Measurements from ENCODE around the gene DST. TPM values are rescaled to one million over a fixed set of nuclear protein-coding genes. Genes with fewer than 3 reads are reported as not detected.
"Not testable (repeated sequence)": the region's sequence is repeated elsewhere in the genome, so short reads cannot be mapped to it uniquely, and the experiment has no call there.

Gene DST
- total RNA-seq, 2 experiments from 2014 or later, result 5.7 to 6.2 TPM

- ChIA-PET CTCF (interaction anchor here (1.6 kb wide), 1 partner anchor 18 kb away, joined by 5 read pairs; no protein-coding TSS in a partner anchor), POLR2A (no interaction called here)
- no peak for DNase-seq
- Mint-ChIP-seq H3K27me3 (peaks cover 4% of the 10 kb centered on the region), H3K4me1 (ENCODE audit: low read depth) (no peaks in the 10 kb centered on the region), H3K36me3 (no peaks in the 10 kb centered on the region), H3K27ac (no peak overlapping the region), H3K4me3 (no peak overlapping the region), H3K9me3 (no peaks in the 10 kb centered on the region)
- intact Hi-C loops (cut with micrococcal nuclease), result no loop called here
Measured at GRCh38 chr6:56575736-56576135, 67.0 kb downstream of the DST start.

- intact Hi-C loops (cut with micrococcal nuclease), result no loop called here
- Mint-ChIP-seq H3K27ac (no peak overlapping the region), H3K36me3 (no peaks in the 10 kb centered on the region), H3K27me3 (peaks cover 4% of the 10 kb centered on the region), H3K4me3 (no peak overlapping the region), H3K9me3 (no peaks in the 10 kb centered on the region), H3K4me1 (ENCODE audit: low read depth) (no peaks in the 10 kb centered on the region)
- POLR2A ChIA-PET, result no interaction called here
- DNase-seq, result no peak
- CTCF ChIA-PET, result interaction anchor here (1.6 kb wide), 1 partner anchor 19 kb away, joined by 5 read pairs; no protein-coding TSS in a partner anchor
Measured at GRCh38 chr6:56574292-56574691, 68.4 kb downstream of the DST start.

- peaks cover 4% of the 10 kb centered on the region for H3K27me3 Mint-ChIP-seq
- POLR2A ChIA-PET, result no interaction called here
- intact Hi-C loops (cut with micrococcal nuclease), result no loop called here
- no peaks in the 10 kb centered on the region for H3K36me3 Mint-ChIP-seq
- no peaks in the 10 kb centered on the region for H3K9me3 Mint-ChIP-seq
- H3K4me3 Mint-ChIP-seq, result no peak overlapping the region
- no peak overlapping the region for H3K27ac Mint-ChIP-seq
- no peak for DNase-seq
- no peaks in the 10 kb centered on the region for H3K4me1 Mint-ChIP-seq (ENCODE audit: low read depth)
- CTCF ChIA-PET, result interaction anchor here (0.6 to 1.4 kb wide), 2 partner anchors 19 to 1858 kb away, joined by 5 read pairs; no protein-coding TSS in a partner anchor
Measured at GRCh38 chr6:56573624-56574023, 69.1 kb downstream of the DST start.

GRCh38 chr6:56572788-56573471 lies 69.8 kb downstream of the DST start:
- H3K27me3 Mint-ChIP-seq, result peaks cover 4% of the 10 kb centered on the region
- no peaks in the 10 kb centered on the region for H3K4me1 Mint-ChIP-seq (ENCODE audit: low read depth)
- DNase-seq, result no peak
- H3K4me3 Mint-ChIP-seq, result no peak overlapping the region
- intact Hi-C loops (cut with micrococcal nuclease), result no loop called here
- H3K36me3 Mint-ChIP-seq, result no peaks in the 10 kb centered on the region
- ChIA-PET POLR2A (no interaction called here), CTCF (interaction anchor here (1.4 kb wide), 1 partner anchor 20 kb away, joined by 5 read pairs; no protein-coding TSS in a partner anchor)
- no peaks in the 10 kb centered on the region for H3K9me3 Mint-ChIP-seq
- no peak overlapping the region for H3K27ac Mint-ChIP-seq

- intact Hi-C loops (cut with micrococcal nuclease), result no loop called here
- H3K36me3 Mint-ChIP-seq, result no peaks in the 10 kb centered on the region
- no peak overlapping the region for H3K4me3 Mint-ChIP-seq
- peaks cover 4% of the 10 kb centered on the region for H3K27me3 Mint-ChIP-seq
- DNase-seq, result no peak
- no peaks in the 10 kb centered on the region for H3K9me3 Mint-ChIP-seq
- ChIA-PET POLR2A (no interaction called here), CTCF (interaction anchor here (0.9 to 3.1 kb wide), 9 partner anchors 8 to 257 kb away, joined by 3 to 16 read pairs (median 4); no protein-coding TSS in a partner anchor)
- H3K4me1 Mint-ChIP-seq (ENCODE audit: low read depth), result no peaks in the 10 kb centered on the region
- no peak overlapping the region for H3K27ac Mint-ChIP-seq
Measured at GRCh38 chr6:56571605-56572004, 71.1 kb downstream of the DST start.

- Mint-ChIP-seq H3K4me1 (ENCODE audit: low read depth) (no peaks in the 10 kb centered on the region), H3K9me3 (no peaks in the 10 kb centered on the region), H3K27me3 (peaks cover 4% of the 10 kb centered on the region), H3K27ac (no peak overlapping the region), H3K4me3 (no peak overlapping the region), H3K36me3 (no peaks in the 10 kb centered on the region)
- ChIA-PET CTCF (interaction anchor here (0.6 to 3.1 kb wide), 19 partner anchors 9 to 416 kb away, joined by 3 to 16 read pairs (median 4); no protein-coding TSS in a partner anchor), POLR2A (no interaction called here)
- intact Hi-C loops (cut with micrococcal nuclease), result loop anchor here (1.0 kb wide), 2 partner anchors 211 to 256 kb away; no protein-coding TSS in a partner anchor
- no peak for DNase-seq
Measured at GRCh38 chr6:56570413-56571359, 72.0 kb downstream of the DST start.

- H3K27me3 Mint-ChIP-seq, result no peaks in the 10 kb centered on the region
- ChIA-PET CTCF (no interaction called here), POLR2A (no interaction called here)
- intact Hi-C loops (cut with micrococcal nuclease), result no loop called here
- H3K4me3 Mint-ChIP-seq, result no peak overlapping the region
- no peaks in the 10 kb centered on the region for H3K9me3 Mint-ChIP-seq
- H3K27ac Mint-ChIP-seq, result no peak overlapping the region
- no peaks in the 10 kb centered on the region for H3K4me1 Mint-ChIP-seq (ENCODE audit: low read depth)
- DNase-seq, result no peak
- no peaks in the 10 kb centered on the region for H3K36me3 Mint-ChIP-seq
Measured at GRCh38 chr6:56567501-56567900, 75.2 kb downstream of the DST start.

- intact Hi-C loops (cut with micrococcal nuclease); H3K9me3 Mint-ChIP-seq; POLR2A ChIA-PET; H3K4me3 Mint-ChIP-seq; DNase-seq; H3K27me3 Mint-ChIP-seq; H3K36me3 Mint-ChIP-seq; H3K27ac Mint-ChIP-seq; H3K4me1 Mint-ChIP-seq (ENCODE audit: low read depth); CTCF ChIA-PET: not testable (repeated sequence)
Measured at GRCh38 chr6:56562730-56563129, 80.0 kb downstream of the DST start.

- no peak overlapping the region for H3K27ac Mint-ChIP-seq
- no peaks in the 10 kb centered on the region for H3K4me1 Mint-ChIP-seq (ENCODE audit: low read depth)
- no peaks in the 10 kb centered on the region for H3K9me3 Mint-ChIP-seq
- intact Hi-C loops (cut with micrococcal nuclease), result no loop called here
- H3K4me3 Mint-ChIP-seq, result no peak overlapping the region
- no peaks in the 10 kb centered on the region for H3K27me3 Mint-ChIP-seq
- no peak for DNase-seq
- POLR2A ChIA-PET, result no interaction called here
- CTCF ChIA-PET, result no interaction called here
- no peaks in the 10 kb centered on the region for H3K36me3 Mint-ChIP-seq
Measured at GRCh38 chr6:56556751-56557540, 85.7 kb downstream of the DST start.

- ChIA-PET POLR2A (no interaction called here), CTCF (no interaction called here)
- Mint-ChIP-seq H3K4me3 (no peak overlapping the region), H3K9me3 (no peaks in the 10 kb centered on the region), H3K36me3 (no peaks in the 10 kb centered on the region), H3K27ac (no peak overlapping the region), H3K27me3 (no peaks in the 10 kb centered on the region), H3K4me1 (ENCODE audit: low read depth) (no peaks in the 10 kb centered on the region)
- no peak for DNase-seq
- intact Hi-C loops (cut with micrococcal nuclease), result no loop called here
Measured at GRCh38 chr6:56555438-56555872, 87.2 kb downstream of the DST start.

GRCh38 chr6:56552187-56553130 lies 90.2 kb downstream of the DST start:
- DNase-seq, result no peak
- H3K4me3 Mint-ChIP-seq, result no peak overlapping the region
- POLR2A ChIA-PET, result no interaction called here
- H3K27ac Mint-ChIP-seq, result no peak overlapping the region
- intact Hi-C loops (cut with micrococcal nuclease), result no loop called here
- no peaks in the 10 kb centered on the region for H3K9me3 Mint-ChIP-seq
- no peaks in the 10 kb centered on the region for H3K4me1 Mint-ChIP-seq (ENCODE audit: low read depth)
- no peaks in the 10 kb centered on the region for H3K27me3 Mint-ChIP-seq
- no peaks in the 10 kb centered on the region for H3K36me3 Mint-ChIP-seq
- CTCF ChIA-PET, result interaction anchor here (0.8 kb wide), 1 partner anchor 10 kb away, joined by 3 read pairs; no protein-coding TSS in a partner anchor

Data from activated CD4-positive, alpha-beta memory T cell treated with anti-CD3 and anti-CD28 coated beads for 36 hours (primary cell).